ENCODE measurements around the gene EXOSC7.
"Not testable (repeated sequence)": the region's sequence is repeated elsewhere in the genome, so short reads cannot be mapped to it uniquely, and the experiment has no call there.

The EXOSC7 gene

GRCh38 chr3:44962621-44963393 is 13.2 kb upstream of the EXOSC7 start:
- no peak for DNase-seq

GRCh38 chr3:44963571-44964325 is 12.3 kb upstream of the EXOSC7 start:
- no peak for DNase-seq

- DNase-seq: no peak
Observed at GRCh38 chr3:44965165-44965564, 10.9 kb upstream of the EXOSC7 start.

GRCh38 chr3:44966795-44967278 is 9.2 kb upstream of the EXOSC7 start:
- no peak for DNase-seq

- no peak for DNase-seq
Observed at GRCh38 chr3:44968447-44968858, 7.6 kb upstream of the EXOSC7 start.

- no peak for DNase-seq
Observed at GRCh38 chr3:44969154-44969827, 6.8 kb upstream of the EXOSC7 start.

- no peak for DNase-seq
Observed at GRCh38 chr3:44969828-44970179, 6.2 kb upstream of the EXOSC7 start.

GRCh38 chr3:44970926-44971490 is 5.0 kb upstream of the EXOSC7 start:
- no peak for DNase-seq

GRCh38 chr3:44974416-44974815 is 1.6 kb upstream of the EXOSC7 start:
- DNase-seq: no peak

- no peak for DNase-seq
Observed at GRCh38 chr3:44981220-44981619, 5.2 kb downstream of the EXOSC7 start.

GRCh38 chr3:44981751-44982150 is 5.7 kb downstream of the EXOSC7 start:
- no peak for DNase-seq

GRCh38 chr3:44982817-44983216 is 6.8 kb downstream of the EXOSC7 start:
- no peak for DNase-seq

GRCh38 chr3:44983484-44983941 is 7.5 kb downstream of the EXOSC7 start:
- DNase-seq: no peak

GRCh38 chr3:44984335-44984734 is 8.3 kb downstream of the EXOSC7 start:
- DNase-seq: no peak

- not testable (repeated sequence) for DNase-seq
Observed at GRCh38 chr3:44986330-44986729, 10.3 kb downstream of the EXOSC7 start.

- DNase-seq: no peak
Observed at GRCh38 chr3:44987332-44987731, 11.3 kb downstream of the EXOSC7 start.

- DNase-seq: no peak
Observed at GRCh38 chr3:44988073-44988472, 12.0 kb downstream of the EXOSC7 start.

GRCh38 chr3:44989141-44989540 is 13.1 kb downstream of the EXOSC7 start:
- DNase-seq: no peak

GRCh38 chr3:44989636-44990373 is 13.8 kb downstream of the EXOSC7 start:
- DNase-seq: no peak

GRCh38 chr3:44991326-44991725 is 15.3 kb downstream of the EXOSC7 start:
- no peak for DNase-seq

- DNase-seq: no peak
Observed at GRCh38 chr3:44992555-44993470, 16.8 kb downstream of the EXOSC7 start.
